Anterior cingulate cortex (tissue), 58 donors: ENCODE results near the gene ROS1.

Experiments
- DNase-seq, 58 donors: peaks; one replicate each; lab custom pipeline; 2025; lab: John Stamatoyannopoulos, UW

The ROS1 gene

DNA sequence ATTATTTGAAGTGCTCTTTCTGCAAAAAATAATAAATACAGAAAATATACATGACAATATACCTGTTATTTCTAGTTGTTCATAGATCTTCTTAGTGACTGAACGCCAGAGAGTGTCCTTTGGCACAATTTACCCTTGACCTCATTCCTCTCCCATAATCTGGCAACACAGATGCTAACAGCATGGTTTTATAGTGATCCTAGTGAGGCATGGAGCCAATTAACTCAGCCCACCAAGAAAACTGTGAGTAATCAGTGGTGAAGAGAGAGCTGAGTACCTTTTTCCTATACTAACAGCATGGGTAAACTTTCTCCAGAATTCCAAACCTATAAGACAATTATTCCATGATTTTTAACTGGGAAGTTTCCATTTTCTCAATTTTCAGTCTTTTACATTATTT lies 99.3 kb downstream of the ROS1 start:
- DNase-seq = no peak

DNA sequence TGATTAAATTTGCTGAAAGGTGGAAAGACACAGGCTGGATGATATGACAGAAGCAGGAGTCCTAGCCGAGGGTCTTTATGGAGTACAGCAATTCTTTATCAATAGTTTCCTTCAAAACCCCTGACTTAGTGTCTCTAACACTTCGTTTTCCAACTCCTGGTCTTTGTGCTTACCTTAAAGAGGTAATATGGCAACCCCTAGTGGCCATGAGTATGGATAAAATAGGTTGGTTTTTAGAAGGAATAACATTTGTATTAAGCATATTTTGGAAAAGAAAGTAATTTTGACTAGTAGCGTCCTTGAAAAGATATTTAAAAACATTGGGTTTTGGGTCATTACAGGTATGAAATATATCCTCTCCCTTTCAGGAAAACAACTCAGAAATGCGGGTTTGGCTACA lies 108.5 kb downstream of the ROS1 start:
- DNase-seq = no peak

DNA sequence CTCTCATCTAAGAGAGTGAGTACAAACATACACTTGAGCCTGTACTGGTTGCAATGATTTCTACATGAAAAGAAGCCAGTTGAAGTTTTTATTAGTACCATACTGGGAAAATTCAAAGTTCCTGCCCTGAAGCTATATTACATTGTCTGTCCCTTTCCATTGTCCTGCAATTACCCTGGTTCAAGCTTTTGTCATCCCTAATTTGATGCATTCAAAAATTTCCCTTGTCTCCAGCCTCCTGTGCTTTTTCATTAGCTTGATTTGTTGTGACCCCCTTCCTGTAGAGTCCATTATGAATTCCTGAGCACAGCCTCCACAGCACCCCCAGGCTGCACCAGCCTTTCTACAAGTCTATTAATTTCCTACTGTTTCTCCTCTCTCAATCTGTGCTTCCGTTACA lies 114.0 kb downstream of the ROS1 start:
- DNase-seq = no peak

DNA sequence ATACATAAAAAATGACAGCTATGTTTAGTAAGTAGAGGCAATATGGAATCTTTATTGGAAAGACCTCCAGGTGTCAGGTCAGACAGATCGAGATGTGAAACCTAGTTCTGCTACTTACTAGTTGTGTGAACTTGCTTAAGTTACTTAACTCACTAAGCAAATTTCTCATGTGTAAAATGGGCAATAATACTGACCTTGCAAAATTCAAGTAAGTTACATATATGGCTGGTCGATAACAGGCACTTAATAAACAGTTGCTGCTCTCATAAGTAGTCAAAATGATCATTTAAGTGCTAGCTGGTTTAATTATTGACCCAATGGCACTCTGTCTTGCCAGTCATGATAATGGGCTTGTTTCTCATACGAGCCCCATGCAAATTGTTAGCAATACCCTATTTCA lies 114.4 kb downstream of the ROS1 start:
- DNase-seq = no peak

DNA sequence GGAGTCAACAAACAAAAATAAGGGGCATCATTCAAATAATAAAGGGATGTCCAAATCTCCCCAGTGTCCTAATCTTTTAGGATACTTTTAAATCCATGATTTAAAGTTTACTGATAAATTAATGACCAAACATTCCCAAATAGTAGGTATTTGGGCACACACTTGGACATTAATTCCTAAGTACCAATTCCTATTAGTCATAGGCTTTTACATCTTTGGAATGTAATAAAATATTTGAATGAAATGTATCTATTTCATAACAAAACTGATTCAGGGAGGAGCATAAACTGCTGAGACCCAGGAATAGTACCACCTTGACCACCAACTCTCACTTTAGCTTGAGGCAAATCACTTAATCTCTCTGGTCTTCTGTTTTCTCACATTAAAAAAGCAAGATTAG lies 116.1 kb downstream of the ROS1 start:
- no peak for DNase-seq

DNA sequence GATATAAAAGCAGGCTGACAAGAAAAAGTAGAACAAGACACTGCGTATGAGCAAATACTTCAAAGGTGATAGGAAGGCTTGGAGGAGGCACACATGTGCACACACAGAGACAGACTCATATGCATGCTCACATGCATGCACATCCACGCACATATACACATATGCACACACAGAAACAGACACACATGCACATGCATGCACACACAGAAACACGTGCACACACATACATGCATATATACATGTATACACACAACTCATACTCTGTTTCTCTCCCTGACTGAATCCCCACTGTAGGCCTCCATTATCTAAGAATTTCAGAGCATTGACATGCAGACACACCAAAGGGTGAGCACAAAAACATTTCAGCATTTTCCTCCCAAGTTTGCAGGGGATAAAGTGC lies 116.7 kb downstream of the ROS1 start:
- no peak for DNase-seq

DNA sequence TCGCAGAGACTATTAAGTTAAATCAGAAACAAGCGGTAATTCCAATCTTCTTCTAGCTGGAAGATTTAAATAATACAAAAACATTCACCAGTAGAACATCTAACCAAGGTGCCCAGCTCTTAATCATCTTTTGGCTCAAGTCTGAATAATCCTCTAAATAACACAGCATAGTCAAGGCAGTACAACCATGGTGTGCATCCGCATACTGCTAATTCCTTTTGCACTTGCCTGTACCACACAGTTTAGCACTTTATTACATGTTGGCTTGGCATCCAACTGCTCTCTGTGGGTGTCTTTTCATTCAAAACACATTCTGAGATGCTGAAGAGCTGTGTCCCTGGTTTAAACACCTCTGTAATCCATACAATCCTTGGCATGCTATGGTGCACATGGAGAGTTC lies 118.1 kb downstream of the ROS1 start:
- DNase-seq = no peak

DNA sequence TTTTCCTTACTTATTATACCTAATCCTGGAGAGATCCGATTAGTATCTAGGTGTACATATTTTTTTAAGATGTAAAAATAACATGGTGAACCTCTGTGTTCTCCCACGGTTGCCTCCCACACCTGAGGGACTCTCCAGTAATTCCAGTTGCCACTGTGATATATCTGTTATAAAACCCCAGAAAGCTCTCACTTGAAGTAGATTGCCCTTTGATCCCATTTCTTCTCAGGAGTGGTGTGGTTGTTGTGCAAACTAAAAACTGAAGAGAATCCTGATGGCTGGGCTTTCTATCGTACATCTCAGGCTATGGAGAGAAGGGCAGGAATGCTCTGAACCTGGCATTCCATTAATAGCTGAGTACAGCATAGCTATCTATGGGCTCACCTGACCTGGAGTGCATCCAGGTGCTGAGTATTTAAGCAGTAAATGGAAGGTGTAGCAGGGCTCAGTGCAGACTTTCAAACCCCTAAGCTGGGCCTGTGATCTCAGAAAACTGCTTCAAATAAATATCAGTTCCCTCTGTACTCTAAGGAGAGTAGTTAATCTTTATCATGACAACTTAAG lies 119.4 kb downstream of the ROS1 start:
- DNase-seq = no peak

DNA sequence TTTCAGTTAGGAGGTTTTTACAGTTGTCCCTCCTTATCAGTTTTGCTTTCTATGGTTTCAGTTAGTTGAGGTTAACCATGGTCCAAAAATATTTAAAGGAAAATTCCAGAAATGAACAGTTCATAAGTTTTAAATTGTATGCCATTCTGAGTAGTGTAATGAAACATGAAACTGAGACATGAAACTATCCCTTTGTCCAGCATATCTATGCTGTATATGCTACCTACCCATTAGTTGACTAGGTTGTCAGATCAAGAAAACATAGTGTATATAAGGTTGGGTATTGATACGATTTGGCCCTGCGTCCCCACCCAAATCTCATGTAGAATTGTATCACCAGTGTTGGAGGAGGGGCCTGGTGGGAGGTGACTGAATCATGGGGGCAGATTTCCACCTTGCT lies 121.3 kb downstream of the ROS1 start:
- no peak for DNase-seq

DNA sequence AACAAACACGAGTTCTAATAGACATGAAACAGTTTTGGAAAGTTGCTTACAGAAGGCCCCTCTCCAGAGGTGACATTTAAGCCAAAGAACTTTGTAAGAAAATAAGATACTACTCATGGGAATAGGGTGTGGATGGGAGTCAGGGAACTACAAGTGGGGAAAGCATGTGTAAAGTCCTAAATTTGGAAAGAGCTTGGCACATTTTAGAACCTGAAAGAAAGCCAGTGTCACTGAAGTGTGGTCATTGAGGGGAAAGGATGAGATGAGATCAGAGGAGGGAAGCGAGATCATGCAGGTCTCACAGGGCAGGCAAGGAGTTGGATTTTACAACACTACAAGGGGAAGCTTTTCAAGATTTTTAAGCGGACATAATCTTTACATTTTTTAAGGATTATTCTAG lies 122.4 kb downstream of the ROS1 start:
- DNase-seq = no peak

DNA sequence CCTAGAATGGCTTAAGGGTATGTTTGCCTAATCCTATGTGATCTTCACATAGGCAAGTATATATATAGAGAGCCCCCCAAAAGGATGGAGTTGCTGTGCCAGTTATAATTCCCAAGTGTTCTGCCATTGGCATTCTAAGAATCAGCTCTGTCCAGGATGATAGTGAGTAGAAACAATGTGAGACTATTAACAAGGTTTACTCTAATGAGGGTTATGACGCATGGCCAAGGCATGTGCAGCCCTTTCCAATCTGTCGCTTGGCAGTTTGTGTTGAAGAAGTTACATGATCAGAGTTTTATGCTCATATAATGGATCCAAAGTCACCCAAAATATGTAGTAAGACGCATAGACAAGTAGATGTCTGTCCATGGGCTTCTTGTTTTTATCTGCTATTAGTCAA lies 126.8 kb downstream of the ROS1 start:
- DNase-seq = no peak

DNA sequence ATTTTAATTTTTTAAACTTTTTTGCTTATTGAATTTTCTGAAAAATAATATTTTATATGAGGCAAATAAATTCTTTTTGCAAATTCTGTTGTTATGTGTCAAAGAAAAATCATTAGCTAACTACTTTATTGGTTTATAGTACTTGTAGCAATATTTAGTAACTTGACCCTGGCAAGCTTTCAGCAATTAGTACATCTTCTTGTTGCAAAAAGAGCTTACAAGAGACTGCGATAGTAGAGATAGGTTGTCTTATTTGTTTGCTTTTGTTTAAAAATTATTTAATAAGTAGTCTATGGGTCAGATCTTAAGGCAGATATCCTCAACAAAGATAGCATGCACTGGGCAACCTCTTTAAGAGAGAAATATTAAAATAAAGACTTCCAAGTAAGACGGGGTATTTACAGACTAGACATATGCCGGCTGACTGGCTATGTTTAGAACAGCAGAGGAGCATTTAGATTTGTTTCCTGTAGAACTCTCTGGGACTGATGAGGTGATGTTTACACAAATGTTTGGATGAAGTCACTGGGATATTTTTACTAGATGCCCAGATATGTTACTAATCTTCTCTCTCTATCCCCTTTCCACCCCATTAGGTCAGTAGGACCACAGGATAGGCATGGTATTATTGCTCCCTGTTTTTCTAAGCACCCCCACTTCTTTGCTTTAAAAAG lies 135.4 kb downstream of the ROS1 start:
- DNase-seq = no peak

DNA sequence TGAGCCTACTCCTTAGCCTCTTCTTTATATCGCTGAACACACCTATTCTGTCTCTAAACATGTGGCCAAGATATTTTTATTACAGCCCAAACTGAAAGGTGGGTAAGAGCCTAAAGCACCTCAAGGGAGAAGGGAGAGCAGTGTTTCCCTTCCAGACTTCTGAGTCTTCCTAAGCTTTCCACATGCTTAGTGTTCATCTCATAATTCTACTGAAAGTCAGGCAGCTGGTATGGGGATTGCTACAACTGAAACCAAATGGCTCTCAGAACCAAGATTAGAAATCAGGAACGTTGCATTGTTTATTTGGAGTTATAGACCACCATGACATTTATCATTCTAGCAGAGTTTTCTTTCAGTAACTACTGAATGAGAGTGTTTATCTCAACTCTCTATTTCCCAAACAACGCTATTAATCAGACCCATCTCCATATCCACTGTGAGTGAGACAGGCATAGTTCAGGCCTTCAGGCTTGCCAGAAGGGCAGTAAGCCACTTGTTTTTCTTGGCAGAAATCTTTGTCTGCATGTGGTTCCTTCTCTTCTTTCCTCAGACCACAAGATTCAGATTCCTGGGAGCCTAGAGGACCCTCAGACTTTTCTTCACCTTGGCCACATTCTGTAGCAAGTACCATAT lies 137.5 kb downstream of the ROS1 start:
- DNase-seq = no peak

DNA sequence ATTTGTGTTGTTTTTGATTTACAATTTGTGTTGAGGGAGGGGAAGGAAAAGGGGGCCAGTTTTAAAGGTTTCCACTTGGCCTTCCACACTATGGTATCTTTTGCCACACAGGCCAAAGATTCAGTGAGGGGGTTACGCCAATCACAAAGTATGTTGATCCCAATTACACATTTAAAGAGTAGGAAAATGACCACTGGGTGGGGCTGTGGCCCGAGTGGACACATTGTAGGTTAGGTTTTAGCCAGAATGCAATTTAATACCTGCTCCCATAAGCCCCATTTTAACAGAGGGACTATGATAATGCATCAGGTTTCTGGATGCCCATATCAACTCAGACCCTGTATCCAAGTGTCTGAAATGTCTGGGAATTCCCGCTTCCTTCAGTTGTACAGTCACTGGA lies 144.8 kb downstream of the ROS1 start:
- no peak for DNase-seq

DNA sequence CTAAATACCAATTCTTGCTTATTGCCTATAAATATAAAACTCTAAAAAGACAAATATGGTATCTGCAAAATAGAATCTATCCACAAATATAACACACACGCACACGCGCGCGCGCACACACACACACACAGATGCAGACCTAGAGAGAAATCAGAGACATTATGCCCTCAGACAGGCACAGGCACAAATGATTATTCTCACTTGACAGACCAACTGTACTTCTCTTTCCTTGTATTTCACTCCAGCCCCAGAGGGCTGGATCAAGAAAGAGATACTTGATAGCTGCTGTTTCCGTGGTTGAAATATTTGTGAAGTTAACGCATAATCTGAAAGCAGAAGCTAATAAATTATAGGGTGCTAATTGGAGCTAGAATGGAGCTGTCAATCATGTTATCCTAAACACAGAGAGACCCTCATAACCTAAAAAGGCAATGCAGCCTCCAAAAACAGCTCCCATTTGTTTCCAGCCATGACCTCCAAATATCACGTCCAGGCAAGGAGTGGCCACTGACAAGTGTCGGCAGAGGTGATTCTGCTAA lies 148.9 kb downstream of the ROS1 start:
- no peak for DNase-seq

DNA sequence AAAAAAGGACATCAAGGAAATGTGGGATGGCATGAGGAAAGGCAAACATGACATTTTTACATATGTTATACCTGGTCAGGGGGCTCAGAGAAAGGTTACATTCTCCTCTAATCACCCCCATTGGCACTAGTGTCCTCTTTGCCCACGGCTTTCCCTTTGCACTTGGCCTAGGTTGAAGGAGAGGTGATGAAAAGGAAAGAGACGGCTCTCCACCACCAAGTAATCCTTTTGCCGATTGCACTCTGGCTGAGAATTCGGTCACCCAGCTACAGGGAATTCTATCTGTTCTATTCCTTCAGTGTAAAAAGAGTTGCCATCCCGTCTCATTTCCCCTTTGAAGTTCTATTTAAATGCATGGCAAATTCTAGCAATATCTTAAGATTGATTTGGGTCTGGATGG lies 150.0 kb downstream of the ROS1 start:
- no peak for DNase-seq

DNA sequence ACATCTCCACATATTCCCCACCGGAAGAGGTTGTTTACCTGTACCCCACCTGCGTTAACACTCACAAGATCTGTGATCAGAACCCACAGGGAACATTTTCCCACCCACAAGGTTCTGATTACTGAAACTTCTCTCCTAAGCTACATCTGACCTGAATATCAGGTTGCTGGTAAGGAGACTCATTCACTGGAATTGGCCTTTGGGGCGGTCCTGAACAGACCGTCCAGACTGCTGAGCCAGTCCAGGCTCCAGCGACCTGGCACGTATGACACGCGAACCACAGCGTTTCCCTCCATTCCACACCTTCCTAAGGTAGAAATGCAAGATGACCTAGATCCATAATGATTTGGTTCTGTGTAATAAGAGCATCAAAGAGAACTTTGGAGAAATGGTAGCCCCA lies 150.5 kb downstream of the ROS1 start:
- DNase-seq = no peak

DNA sequence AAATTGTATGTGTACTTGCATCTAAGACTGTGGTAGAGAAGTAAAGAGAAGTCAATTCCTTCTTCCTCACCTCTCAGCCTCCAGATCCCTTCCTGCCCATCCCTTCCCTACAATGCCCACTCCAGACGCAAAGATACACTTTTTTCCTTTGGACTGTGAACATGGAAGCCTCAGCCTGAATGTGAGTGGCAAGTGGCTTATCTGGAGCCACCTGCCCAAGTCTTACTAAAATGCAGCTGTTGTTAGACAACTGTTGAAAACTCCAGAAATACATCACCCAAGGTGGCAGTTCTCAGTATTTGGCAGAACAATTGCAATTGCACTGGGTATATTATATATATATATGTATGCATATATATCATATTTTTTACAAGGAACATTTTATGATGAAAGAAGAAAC lies 152.9 kb downstream of the ROS1 start:
- DNase-seq = no peak

DNA sequence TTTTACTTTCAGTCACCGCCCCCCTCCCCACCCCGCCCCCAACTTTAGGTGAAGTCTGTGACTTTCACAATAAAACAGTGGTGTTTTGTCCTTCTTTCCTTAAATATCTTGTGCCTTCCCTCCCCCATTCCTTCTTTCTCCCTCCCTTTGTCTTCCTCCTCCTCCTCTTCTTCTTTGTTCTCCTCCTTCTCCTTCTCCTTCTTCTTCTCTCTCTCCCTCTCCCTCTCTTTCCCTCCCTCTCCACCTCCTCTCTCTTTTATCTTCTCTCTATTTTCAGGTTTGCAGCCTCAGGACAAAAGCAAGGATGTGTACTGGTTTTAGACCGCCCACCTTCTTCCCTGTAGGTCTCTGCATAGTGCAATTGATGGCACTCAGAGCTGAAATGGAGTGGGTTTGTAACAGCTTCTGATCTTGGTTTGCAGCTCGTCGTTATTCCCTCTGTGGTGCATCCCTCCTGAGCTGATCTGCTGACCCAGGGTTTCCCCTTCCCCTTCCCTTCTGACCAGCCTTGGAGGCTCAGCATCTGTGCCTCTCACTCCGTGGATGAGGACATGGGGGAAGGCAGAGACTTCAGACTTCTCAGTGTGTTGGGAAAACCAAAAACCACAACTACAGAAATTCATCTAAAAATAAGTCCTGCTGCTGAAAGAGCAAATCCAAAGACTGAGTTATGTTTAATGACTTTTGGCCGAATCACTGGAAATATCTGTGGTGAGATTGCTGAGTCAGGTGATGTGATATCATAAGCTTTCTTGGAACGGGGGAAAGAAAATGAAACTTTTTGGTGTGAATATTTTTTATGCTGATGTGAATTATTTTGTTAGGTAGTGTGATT lies 153.5 kb downstream of the ROS1 start:
- no peak for DNase-seq

DNA sequence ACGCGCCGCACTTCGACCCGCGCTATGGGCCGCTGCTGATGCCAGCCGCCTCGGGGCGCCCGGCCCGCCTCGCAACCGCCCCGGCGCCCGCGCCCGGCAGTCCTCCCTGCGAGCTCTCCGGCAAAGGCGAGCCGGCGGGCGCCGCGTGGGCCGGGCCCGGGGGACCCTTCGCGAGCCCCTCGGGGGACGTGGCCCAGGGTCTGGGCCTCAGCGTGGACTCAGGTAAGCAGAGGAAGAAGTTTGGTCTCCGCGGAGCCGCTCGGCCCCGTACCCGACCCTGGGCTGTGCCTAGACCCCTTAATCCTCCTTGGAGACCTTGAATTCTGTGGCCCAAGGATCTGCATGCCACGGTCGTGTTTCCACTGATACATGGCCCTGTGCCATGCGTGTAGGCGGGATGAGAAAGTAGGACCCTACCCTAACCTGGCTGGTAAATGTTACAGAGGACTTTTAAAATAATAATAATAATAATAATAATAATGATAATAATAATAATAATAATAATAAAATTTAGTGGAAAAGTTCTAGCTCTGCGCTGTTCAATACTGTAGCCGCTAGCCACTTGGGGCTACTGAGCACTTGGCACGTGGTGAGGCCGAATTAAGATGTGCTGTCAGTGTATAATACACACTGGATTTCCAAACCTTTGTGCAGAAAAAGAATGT lies 154.8 kb downstream of the ROS1 start:
- DNase-seq = no peak
